NCI-H2029 (cell line): ENCODE data around the gene ZC3H13.
"Not testable (repeated sequence)": the region's sequence is repeated elsewhere in the genome, so short reads cannot be mapped to it uniquely, and the experiment has no call there.

ENCODE experiments used
- DNase-seq: peaks from one replicate; lab custom pipeline; 2025; lab: John Stamatoyannopoulos, UW

The ZC3H13 gene

DNA sequence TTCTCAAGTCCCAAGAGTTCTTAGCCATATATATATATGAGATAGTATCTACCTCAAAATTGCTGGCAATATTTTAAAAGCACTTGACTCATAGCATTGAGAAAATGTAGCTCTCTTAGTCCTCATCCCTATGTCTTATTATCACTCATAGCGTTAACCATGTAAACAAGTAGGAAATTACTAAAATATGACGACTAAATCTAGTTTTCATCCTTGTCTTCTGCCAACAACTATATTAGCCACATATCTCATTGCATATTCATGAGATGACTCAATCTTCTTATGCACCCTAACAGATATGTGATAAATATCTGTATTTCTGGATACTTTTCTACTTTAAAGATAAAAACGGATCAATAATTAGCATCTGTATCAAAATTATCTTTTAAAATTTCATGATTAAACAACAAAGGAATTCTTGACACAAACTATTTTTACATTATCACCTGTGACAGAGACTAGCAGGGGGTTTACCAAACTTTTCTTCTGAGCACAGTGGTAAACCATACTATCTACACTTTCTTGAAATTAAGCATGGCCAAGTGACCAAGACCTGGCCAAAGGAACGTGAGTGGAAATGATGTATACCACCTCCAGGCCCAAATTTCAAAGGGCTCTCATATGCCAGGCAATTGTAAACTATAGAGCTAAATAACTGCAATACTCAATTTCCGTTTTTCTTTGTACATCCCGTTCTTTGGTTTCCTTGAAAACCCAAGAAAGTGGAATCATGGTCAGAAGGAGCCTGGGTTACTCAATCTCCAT is 45.7 kb downstream of the ZC3H13 start:
- DNase-seq, result no peak

GRCh38 chr13:46004491-46004890 is 48.1 kb downstream of the ZC3H13 start:
- DNase-seq, result no peak

- no peak for DNase-seq
These were observed 55.9 kb downstream of the ZC3H13 start for GRCh38 chr13:45996631-45997030.

- DNase-seq, result no peak
These were observed 57.3 kb downstream of the ZC3H13 start for GRCh38 chr13:45995245-45995644.

- no peak for DNase-seq
These were observed 57.8 kb downstream of the ZC3H13 start for GRCh38 chr13:45994752-45995151.

DNA sequence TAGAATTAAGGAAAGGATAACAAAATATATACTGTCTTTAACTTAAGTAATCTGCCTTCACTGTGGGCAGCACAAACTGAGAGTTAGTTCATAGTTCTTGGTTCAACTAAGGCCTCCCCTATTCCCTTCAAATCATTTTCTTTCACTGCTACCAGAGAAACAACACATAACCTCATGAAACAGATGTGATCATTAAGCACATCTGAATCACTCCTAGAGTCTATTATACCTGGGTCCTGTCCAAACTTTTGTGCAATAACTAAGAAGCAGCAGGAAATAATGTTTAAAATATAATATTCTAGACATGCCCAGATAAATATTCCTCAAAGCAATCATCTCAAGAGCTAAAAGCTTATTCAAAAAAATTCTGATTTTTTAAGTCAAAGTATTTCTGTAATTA is 62.9 kb downstream of the ZC3H13 start:
- DNase-seq, result no peak

- DNase-seq, result not testable (repeated sequence)
These were observed 71.4 kb downstream of the ZC3H13 start for GRCh38 chr13:45981127-45981526.

DNA sequence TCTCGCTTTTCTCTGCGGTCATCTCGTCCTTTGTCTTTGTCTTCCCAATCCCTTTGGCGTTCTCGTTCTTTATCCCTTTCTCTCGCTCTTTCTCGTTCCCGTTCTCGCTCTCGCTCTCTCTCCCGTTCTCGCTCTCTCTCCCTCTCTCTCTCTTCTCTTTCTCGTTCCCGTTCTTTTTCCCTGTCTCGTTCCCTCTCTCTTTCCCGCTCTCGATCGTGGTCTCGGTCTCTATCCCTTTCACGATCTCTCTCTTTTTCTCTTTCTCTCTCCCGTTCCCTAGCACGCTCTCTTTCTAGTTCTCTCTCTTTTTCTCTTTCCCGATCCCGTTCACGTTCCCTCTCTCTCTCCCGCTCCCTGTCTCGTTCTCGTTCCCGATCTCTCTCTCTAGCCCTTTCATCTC is 77.2 kb downstream of the ZC3H13 start:
- DNase-seq, result no peak

GRCh38 chr13:45974500-45974899 is 78.0 kb downstream of the ZC3H13 start:
- DNase-seq, result no peak

- DNase-seq, result no peak
These were observed 85.0 kb downstream of the ZC3H13 start for GRCh38 chr13:45967589-45967988.

DNA sequence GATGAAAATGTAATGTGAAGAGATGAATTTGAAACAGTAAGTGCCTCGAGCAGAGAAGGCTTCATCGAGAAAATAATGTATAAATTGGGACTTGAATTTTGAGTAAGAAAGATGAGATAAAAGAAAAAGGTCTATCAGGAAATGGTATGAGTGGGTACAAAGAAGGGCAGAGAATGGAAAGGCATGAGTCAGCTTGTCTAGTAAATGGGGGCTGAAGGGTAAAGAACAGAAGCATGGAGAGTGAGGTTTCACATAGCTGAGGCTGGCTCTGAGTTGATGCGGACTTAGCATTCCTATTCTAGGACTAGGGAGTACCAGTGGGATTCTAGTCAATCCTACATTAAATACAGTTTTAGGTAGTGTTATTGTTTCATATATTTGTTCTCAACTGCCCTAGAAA is 85.8 kb downstream of the ZC3H13 start:
- DNase-seq, result no peak

DNA sequence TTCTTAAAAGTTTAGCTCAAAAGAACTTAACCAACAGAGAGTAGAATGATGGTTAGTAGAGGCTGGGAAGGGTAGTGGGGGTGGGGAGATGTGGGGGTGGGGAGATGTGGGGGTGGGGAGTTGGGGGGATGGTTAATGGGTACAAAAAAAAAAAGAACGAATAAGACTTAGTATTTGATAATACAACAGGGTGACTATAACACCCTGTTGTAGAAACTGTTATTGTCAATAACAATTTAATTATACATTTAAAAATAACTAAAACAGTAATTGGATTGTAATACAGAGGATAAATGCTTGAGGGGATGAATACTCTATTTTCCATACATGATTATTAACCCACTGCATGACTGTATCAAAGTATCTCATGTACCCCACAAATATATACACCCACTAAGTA is 91.1 kb downstream of the ZC3H13 start:
- DNase-seq, result no peak

- DNase-seq, result no peak
These were observed 97.4 kb downstream of the ZC3H13 start for GRCh38 chr13:45954836-45955800.

DNA sequence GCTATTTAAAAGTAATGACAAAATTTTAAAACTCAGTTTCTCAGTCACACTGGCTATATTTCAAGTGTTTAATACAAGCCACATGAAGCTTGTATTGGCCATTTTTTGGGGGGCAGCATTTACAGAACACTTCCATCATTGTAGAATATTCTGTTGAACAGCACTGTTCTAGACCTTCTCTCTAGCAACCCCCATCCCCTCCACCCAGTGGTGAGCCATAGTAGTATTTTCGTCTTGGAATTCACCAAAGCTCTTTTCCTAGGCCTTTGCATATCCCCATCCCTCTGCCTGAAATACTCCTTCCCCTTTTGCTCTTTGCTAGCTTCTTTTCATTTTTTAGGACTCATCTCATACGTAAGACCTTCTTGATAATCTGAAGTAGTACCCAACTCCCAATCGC is 99.5 kb downstream of the ZC3H13 start:
- DNase-seq, result no peak

GRCh38 chr13:45951724-45952123 is 100.8 kb downstream of the ZC3H13 start:
- DNase-seq, result no peak

DNA sequence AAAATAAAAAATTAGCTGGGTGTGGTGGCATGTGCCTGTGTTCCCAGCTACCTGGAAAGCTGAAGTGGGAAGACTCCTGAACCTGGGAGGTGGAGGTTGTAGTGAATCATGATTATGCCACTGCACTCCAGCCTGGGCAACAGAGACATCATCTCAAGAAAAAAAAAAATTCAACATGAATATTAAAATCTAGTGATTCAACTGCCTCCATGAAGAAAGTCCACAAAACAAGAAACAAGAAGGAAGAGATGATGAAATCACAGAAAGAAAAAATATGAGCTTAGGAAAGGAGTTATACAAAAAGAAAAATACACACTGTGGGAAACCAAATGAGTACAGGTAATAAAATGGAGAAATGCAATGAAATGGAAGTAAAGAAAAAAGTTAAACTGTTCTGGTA is 101.4 kb downstream of the ZC3H13 start:
- no peak for DNase-seq

DNA sequence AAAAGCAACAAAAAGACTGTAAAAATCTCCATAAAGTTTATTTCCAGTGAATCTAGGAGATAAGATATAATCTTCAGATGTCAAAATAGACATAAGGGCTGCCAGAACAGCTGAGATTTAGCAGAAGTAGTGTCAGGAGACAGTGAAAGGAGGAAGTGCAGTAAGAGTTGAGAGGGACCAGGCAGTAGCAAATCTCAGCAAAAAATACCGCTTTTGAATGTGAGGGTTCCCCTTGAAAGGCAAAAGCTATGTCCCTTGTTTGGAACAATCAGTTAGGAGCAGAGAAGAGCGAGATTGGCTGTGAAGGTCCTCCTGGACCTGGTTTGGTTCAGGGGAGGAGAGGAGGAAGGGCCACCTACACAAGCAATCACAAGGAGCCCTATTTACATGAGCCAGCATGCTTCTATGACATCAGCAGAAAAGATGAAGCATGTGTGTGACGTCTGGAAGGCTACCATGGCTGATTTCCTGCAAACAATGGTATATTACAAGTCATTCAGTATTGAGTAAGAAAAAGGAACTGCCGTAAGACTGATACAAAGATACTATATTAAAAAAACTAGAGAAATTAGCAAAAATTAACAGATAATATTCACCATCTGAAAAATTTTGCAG is 102.1 kb downstream of the ZC3H13 start:
- DNase-seq, result no peak

DNA sequence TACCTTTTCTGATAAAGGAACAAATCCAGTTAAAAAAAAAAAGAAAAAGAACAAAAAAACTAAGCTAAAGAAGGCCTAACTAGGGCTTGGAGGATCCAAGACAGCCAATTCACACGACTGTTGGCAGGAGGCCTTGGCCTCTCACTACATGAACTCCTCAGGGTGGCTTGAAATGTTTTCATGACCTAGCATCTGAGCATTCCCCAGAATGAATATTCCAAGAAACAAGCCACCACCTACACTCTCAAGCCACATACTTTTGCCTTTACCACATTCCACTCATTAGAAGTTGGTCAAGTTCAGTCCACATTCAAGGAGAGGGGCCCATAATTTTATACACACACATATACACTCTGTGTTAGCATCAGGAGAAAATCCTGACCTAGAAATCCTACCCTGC is 103.4 kb downstream of the ZC3H13 start:
- DNase-seq, result no peak

GRCh38 chr13:45943965-45944364 is 108.6 kb downstream of the ZC3H13 start:
- DNase-seq, result no peak

- no peak for DNase-seq
These were observed 109.4 kb downstream of the ZC3H13 start for GRCh38 chr13:45943120-45943519.

GRCh38 chr13:45941261-45941660 is 111.3 kb downstream of the ZC3H13 start:
- no peak for DNase-seq

- DNase-seq, result no peak
These were observed 112.5 kb downstream of the ZC3H13 start for GRCh38 chr13:45940061-45940460.

DNA sequence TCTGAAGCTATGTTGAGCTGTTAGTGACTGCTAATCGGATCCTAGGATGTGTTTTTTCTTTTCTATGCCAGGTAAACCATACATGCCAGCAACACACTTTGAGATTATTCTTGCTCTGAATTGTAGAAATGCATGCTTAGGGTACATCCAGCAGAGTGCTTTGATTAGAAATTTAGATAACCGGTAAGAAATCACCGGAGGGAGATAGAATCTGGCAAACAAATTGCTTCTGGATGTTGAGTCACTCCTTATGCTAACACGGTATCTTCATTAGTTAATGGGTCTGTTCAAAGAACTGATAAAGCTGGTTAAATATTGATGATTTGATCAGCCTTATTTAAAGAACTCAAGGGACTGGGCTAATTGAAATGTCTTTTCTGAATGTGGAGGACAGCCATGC is 115.9 kb downstream of the ZC3H13 start:
- no peak for DNase-seq
